Measurements from ENCODE around the gene CACNA2D1. TPM values are rescaled to one million over a fixed set of nuclear protein-coding genes. Genes with fewer than 3 reads are reported as not detected.

CACNA2D1 gene
- total RNA-seq, 1 experiment from 2014 or later = 0.77 TPM

DNA sequence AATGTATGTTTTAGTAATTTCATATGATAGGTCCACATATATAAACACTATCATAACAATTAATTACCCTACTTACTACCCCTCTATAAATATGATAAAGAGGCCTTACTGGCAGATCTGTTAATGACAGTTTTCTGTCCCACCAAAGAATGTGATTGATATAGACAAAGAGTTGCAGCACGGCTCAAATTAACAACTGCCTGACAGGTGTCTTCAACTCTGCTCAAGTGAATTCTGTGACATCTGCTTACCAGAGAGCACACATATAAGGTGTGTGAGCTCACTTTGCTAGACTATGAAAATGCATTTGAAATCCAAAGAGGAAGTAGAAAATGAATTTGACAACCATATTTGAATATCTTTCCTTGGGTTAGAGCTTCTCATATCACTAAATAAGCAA lies 36.6 kb downstream of the CACNA2D1 start:
- Histone ChIP-seq H2AFZ (ENCODE audit: low read length) (no peak overlapping the region), H3K4me2 (ENCODE audit: low read length) (no peak overlapping the region), H3F3A (ENCODE audit: low read length, unreplicated experiment) (no peaks in the 10 kb centered on the region), H3K27ac (ENCODE audit: low read length) (no peak overlapping the region), H3K9me2 (replicated peaks; ENCODE audit: low read length) (no peaks in the 10 kb centered on the region), H3K4me3 (ENCODE audit: low read length) (no peak overlapping the region), H3K9me3 (ENCODE audit: low read length) (no peaks in the 10 kb centered on the region), H4K20me1 (ENCODE audit: low read length) (no peaks in the 10 kb centered on the region), H3K27me3 (ENCODE audit: low read length) (peaks cover 25% of the 10 kb centered on the region), H3K9ac (ENCODE audit: low read length) (no peak overlapping the region), H3K4me1 (ENCODE audit: insufficient read depth, low read length) (no peaks in the 10 kb centered on the region), H3K36me3 (ENCODE audit: low read depth, low read length) (no peaks in the 10 kb centered on the region), H3K79me2 (ENCODE audit: low read length) (no peaks in the 10 kb centered on the region)
- TF ChIP-seq EZH2phosphoT487 (IDR thresholded peaks at IDR 0.05; ENCODE audit: borderline replicate concordance, low read length) (no peak), EZH2 (IDR thresholded peaks at IDR 0.05; ENCODE audit: low read length, unreplicated experiment) (no peak)
- TF ChIP-seq, protein P1, sequence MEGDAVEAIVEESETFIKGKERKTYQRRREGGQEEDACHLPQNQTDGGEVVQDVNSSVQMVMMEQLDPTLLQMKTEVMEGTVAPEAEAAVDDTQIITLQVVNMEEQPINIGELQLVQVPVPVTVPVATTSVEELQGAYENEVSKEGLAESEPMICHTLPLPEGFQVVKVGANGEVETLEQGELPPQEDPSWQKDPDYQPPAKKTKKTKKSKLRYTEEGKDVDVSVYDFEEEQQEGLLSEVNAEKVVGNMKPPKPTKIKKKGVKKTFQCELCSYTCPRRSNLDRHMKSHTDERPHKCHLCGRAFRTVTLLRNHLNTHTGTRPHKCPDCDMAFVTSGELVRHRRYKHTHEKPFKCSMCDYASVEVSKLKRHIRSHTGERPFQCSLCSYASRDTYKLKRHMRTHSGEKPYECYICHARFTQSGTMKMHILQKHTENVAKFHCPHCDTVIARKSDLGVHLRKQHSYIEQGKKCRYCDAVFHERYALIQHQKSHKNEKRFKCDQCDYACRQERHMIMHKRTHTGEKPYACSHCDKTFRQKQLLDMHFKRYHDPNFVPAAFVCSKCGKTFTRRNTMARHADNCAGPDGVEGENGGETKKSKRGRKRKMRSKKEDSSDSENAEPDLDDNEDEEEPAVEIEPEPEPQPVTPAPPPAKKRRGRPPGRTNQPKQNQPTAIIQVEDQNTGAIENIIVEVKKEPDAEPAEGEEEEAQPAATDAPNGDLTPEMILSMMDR (conservative IDR thresholded peaks at IDR 0.05; ENCODE audit: low read depth, low read length) = no peak
- ChIA-PET CTCF (no interaction called here), POLR2A (ENCODE audit: unreplicated experiment) (no interaction called here)
- ATAC-seq = no peak
- intact Hi-C loops (cut with micrococcal nuclease) = no loop called here
- no TSS peak for BruUV-seq (replicated peaks)
- DNase-seq = no peak

- no TSS peak for BruUV-seq (replicated peaks)
- no peaks in the 10 kb centered on the region for H3K4me1 ChIP-seq (ENCODE audit: insufficient read depth, low read length)
- no peaks in the 10 kb centered on the region for H3K36me3 ChIP-seq (ENCODE audit: low read depth, low read length)
- DNase-seq (no peak), ATAC-seq (no peak)
- ChIA-PET CTCF (no interaction called here), POLR2A (ENCODE audit: unreplicated experiment) (no interaction called here)
- intact Hi-C loops (cut with micrococcal nuclease) = no loop called here
- no peak overlapping the region for H3K4me2 ChIP-seq (ENCODE audit: low read length)
- H3K27ac ChIP-seq (ENCODE audit: low read length) = no peak overlapping the region
- no peaks in the 10 kb centered on the region for H3K9me3 ChIP-seq (ENCODE audit: low read length)
- no peaks in the 10 kb centered on the region for H3F3A ChIP-seq (ENCODE audit: low read length, unreplicated experiment)
- TF ChIP-seq, protein P1 (conservative IDR thresholded peaks at IDR 0.05; ENCODE audit: low read depth, low read length) = no peak
- TF ChIP-seq EZH2phosphoT487 (IDR thresholded peaks at IDR 0.05; ENCODE audit: borderline replicate concordance, low read length) (no peak), EZH2 (IDR thresholded peaks at IDR 0.05; ENCODE audit: low read length, unreplicated experiment) (no peak)
- H3K27me3 ChIP-seq (ENCODE audit: low read length) = peaks cover 20% of the 10 kb centered on the region
- H4K20me1 ChIP-seq (ENCODE audit: low read length) = no peaks in the 10 kb centered on the region
- H3K9ac ChIP-seq (ENCODE audit: low read length) = no peak overlapping the region
- H3K79me2 ChIP-seq (ENCODE audit: low read length) = no peaks in the 10 kb centered on the region
- H3K4me3 ChIP-seq (ENCODE audit: low read length) = no peak overlapping the region
- no peaks in the 10 kb centered on the region for H3K9me2 ChIP-seq (replicated peaks; ENCODE audit: low read length)
- H2AFZ ChIP-seq (ENCODE audit: low read length) = no peak overlapping the region
Observed at GRCh38 chr7:82405301-82405700, 38.3 kb downstream of the CACNA2D1 start.

DNA sequence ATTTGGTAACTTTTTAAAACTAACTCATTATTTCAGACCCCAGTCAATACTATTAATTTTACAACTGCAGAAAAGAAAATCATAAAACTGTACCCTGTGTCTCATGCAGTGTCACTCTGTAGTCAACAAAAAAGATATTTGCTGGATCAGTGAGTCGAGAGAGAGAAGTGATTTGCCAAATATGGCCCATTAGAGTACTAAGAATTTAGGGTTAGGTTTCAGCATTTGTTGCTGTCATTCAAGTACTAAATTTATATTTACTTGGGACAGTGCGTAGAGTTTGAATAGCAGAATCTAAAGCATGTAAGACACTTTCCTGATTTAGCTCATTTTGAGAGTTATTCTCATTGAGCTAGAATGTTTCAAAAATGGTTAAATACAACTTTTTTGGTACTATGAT lies 38.9 kb downstream of the CACNA2D1 start:
- Histone ChIP-seq H3K4me2 (ENCODE audit: low read length) (no peak overlapping the region), H3K79me2 (ENCODE audit: low read length) (no peaks in the 10 kb centered on the region), H3F3A (ENCODE audit: low read length, unreplicated experiment) (no peaks in the 10 kb centered on the region), H3K4me1 (ENCODE audit: insufficient read depth, low read length) (no peaks in the 10 kb centered on the region), H3K27ac (ENCODE audit: low read length) (no peak overlapping the region), H4K20me1 (ENCODE audit: low read length) (no peaks in the 10 kb centered on the region), H3K9ac (ENCODE audit: low read length) (no peak overlapping the region), H3K36me3 (ENCODE audit: low read depth, low read length) (no peaks in the 10 kb centered on the region), H3K27me3 (ENCODE audit: low read length) (peaks cover 19% of the 10 kb centered on the region), H3K9me3 (ENCODE audit: low read length) (no peaks in the 10 kb centered on the region), H3K9me2 (replicated peaks; ENCODE audit: low read length) (no peaks in the 10 kb centered on the region), H3K4me3 (ENCODE audit: low read length) (no peak overlapping the region), H2AFZ (ENCODE audit: low read length) (no peak overlapping the region)
- ChIA-PET POLR2A (ENCODE audit: unreplicated experiment) (no interaction called here), CTCF (no interaction called here)
- TF ChIP-seq EZH2phosphoT487 (IDR thresholded peaks at IDR 0.05; ENCODE audit: borderline replicate concordance, low read length) (no peak), EZH2 (IDR thresholded peaks at IDR 0.05; ENCODE audit: low read length, unreplicated experiment) (no peak)
- TF ChIP-seq, protein P1 (conservative IDR thresholded peaks at IDR 0.05; ENCODE audit: low read depth, low read length) = no peak
- DNase-seq (no peak), ATAC-seq (no peak)
- BruUV-seq (replicated peaks) = no TSS peak
- intact Hi-C loops (cut with micrococcal nuclease) = no loop called here

Measured in PC-3 (cell line).